H1 (cell line): ENCODE measurements around the gene HECTD4. TPM values are rescaled to one million over a fixed set of nuclear protein-coding genes. Genes with fewer than 3 reads are reported as not detected.

Source experiments
- CTCF ChIA-PET: fragments of 300-600 bp; sonication (Branson Sonifier 250); formaldehyde crosslinking; loops from one replicate; lab custom pipeline; 2021; ENCODE audit not compliant: partially characterized antibody; lab: Charles Lee
- POLR2A ChIA-PET: fragments of 300-600 bp; sonication (Branson Sonifier 250); formaldehyde crosslinking; loops from one replicate; lab custom pipeline; 2021; ENCODE audit warnings: inconsistent platforms; ENCODE audit not compliant: partially characterized antibody; lab: Charles Lee
- DNase-seq, 2 experiments: peaks; one replicate each; pipeline versions ENCODE4 v3.0.0 to v3.0.0-alpha.2; 2010 to 2022; ENCODE audit warnings: low spot score in 2 of 2, low read depth in 1 of 2, mixed read lengths in 1 of 2
- FAIRE-seq: peaks from 2 replicates; lab custom pipeline; 2011; peaks lifted over from hg19 to GRCh38; lab: Jason Lieb, UNC
- H2AFZ ChIP-seq: 2 replicates; pipeline ENCODE4 v1.8.1; 2012; ENCODE audit warnings: low read length, inconsistent platforms
- H2AK5ac ChIP-seq: 2 replicates; pipeline ENCODE4 v1.6.1; 2013; ENCODE audit warnings: low read depth, low read length
- H2BK120ac ChIP-seq: replicated peaks from 2 replicates; pipeline ENCODE3; 2013; ENCODE audit warnings: low read depth, low read length, inconsistent platforms
- H2BK12ac ChIP-seq: 2 replicates; pipeline ENCODE4 v1.6.1; 2013; ENCODE audit warnings: low read depth, low read length
- H2BK15ac ChIP-seq: 2 replicates; pipeline ENCODE4 v1.6.1; 2013; ENCODE audit warnings: low read length
- H2BK20ac ChIP-seq: 2 replicates; pipeline ENCODE4 v1.6.1; 2013; ENCODE audit warnings: low read length
- H2BK5ac ChIP-seq: 2 replicates; pipeline ENCODE4 v1.6.1; 2013; ENCODE audit warnings: low read depth, low read length
- H3K14ac ChIP-seq: 2 replicates; pipeline ENCODE4 v1.6.1; 2013; ENCODE audit warnings: inconsistent platforms; ENCODE audit not compliant: insufficient read length
- H3K18ac ChIP-seq: 2 replicates; pipeline ENCODE4 v1.6.1; 2013; ENCODE audit warnings: low read length; ENCODE audit errors: extremely low read depth
- H3K23ac ChIP-seq: 2 replicates; pipeline ENCODE4 v1.6.1; 2013; ENCODE audit warnings: inconsistent platforms; ENCODE audit not compliant: insufficient read length
- H3K23me2 ChIP-seq: 2 replicates; pipeline ENCODE4 v1.6.1; 2013; ENCODE audit warnings: low read depth, low read length
- H3K27ac ChIP-seq: 2 replicates; pipeline ENCODE4 v1.6.1; 2011; ENCODE audit warnings: low read depth, low read length, inconsistent platforms
- H3K27me3 ChIP-seq, 4 experiments: replicated peaks in 1 of 4; 1 replicate in 1 of 4; 2 replicates in 3 of 4; pipeline versions ENCODE4 v1.6.1 to v1.8.1; 2011 to 2013; ENCODE audit warnings: low read length in 3 of 4, mild to moderate bottlenecking in 3 of 4, inconsistent platforms in 2 of 4, mixed read lengths in 2 of 4, moderate library complexity in 1 of 4; ENCODE audit not compliant: control insufficient read depth in 3 of 4, insufficient read depth in 3 of 4; ENCODE audit errors: extremely low read depth in 1 of 4
- H3K36me3 ChIP-seq, 4 experiments: 2 replicates each; pipeline versions ENCODE4 v1.6.1 to v1.8.1; 2011 to 2013; ENCODE audit warnings: mild to moderate bottlenecking in 4 of 4, low read length in 3 of 4, moderate library complexity in 2 of 4, control low read depth in 1 of 4, inconsistent platforms in 1 of 4; ENCODE audit not compliant: insufficient read depth in 4 of 4, control insufficient read depth in 2 of 4
- H3K4ac ChIP-seq: replicated peaks from 2 replicates; pipeline ENCODE3; 2013; ENCODE audit warnings: low read length, low read depth, mixed read lengths, inconsistent platforms; ENCODE audit not compliant: insufficient read length
- H3K4me1 ChIP-seq, 4 experiments: replicated peaks in 1 of 4; 1 replicate in 1 of 4; 2 replicates in 3 of 4; pipeline versions ENCODE4 v1.6.1 to v1.8.1; 2011 to 2013; ENCODE audit warnings: low read length in 3 of 4, inconsistent platforms in 2 of 4, mixed read lengths in 1 of 4; ENCODE audit not compliant: insufficient read depth in 4 of 4, control insufficient read depth in 3 of 4
- H3K4me2 ChIP-seq, 2 experiments: 2 replicates each; pipeline versions ENCODE4 v1.6.1 to v1.8.1; 2011 to 2013; ENCODE audit warnings: low read depth in 2 of 2, low read length in 2 of 2, control low read depth in 1 of 2, inconsistent platforms in 1 of 2, mild to moderate bottlenecking in 1 of 2; ENCODE audit not compliant: insufficient read depth in 1 of 2
- H3K4me3 ChIP-seq, 4 experiments: fragments of 200-600, 300-600 bp in 1 of 4; sonication (generic), shearing (Covaris generic), sonication (Bioruptor Twin) in 1 of 4; 2 replicates each; pipeline versions ENCODE4 v1.5.1 to v1.8.1; 2011 to 2016; ENCODE audit warnings: low read length in 4 of 4, low read depth in 3 of 4, control low read depth in 2 of 4, inconsistent platforms in 2 of 4, mild to moderate bottlenecking in 2 of 4, mixed read lengths in 1 of 4, moderate library complexity in 1 of 4; ENCODE audit not compliant: insufficient read depth in 2 of 4; ENCODE audit errors: extremely low read depth in 1 of 4
- H3K56ac ChIP-seq: replicated peaks from 2 replicates; pipeline ENCODE3; 2013; ENCODE audit warnings: low read depth, mild to moderate bottlenecking, mixed read lengths, low read length, inconsistent platforms; ENCODE audit not compliant: insufficient read length
- H3K79me1 ChIP-seq: 2 replicates; pipeline ENCODE4 v1.6.1; 2013; ENCODE audit warnings: low read depth, low read length, control low read depth
- H3K79me2 ChIP-seq, 2 experiments: 2 replicates each; pipeline versions ENCODE4 v1.6.1 to v1.8.1; 2012 to 2013; ENCODE audit warnings: low read length in 2 of 2, mild to moderate bottlenecking in 2 of 2, inconsistent platforms in 1 of 2; ENCODE audit not compliant: insufficient read depth in 2 of 2, control insufficient read depth in 1 of 2
- H3K9ac ChIP-seq, 4 experiments: replicated peaks in 1 of 4; 1 replicate in 1 of 4; 2 replicates in 3 of 4; pipeline versions ENCODE4 v1.6.1 to v1.8.1; 2011 to 2013; ENCODE audit warnings: low read depth in 3 of 4, low read length in 3 of 4, control low read depth in 2 of 4, mild to moderate bottlenecking in 2 of 4, moderate library complexity in 2 of 4, inconsistent platforms in 1 of 4; ENCODE audit errors: extremely low read depth in 1 of 4
- H3K9me3 ChIP-seq, 2 experiments: 2 replicates each; pipeline versions ENCODE4 v1.6.1 to v1.8.1; 2012 to 2013; ENCODE audit warnings: mild to moderate bottlenecking in 2 of 2, moderate library complexity in 2 of 2, control low read depth in 1 of 2, inconsistent platforms in 1 of 2, low read depth in 1 of 2, low read length in 1 of 2, mixed read lengths in 1 of 2; ENCODE audit not compliant: insufficient read depth in 2 of 2
- H4K20me1 ChIP-seq, 2 experiments: replicated peaks in 1 of 2; 2 replicates each; pipeline versions ENCODE3 to v1.8.1; 2011 to 2013; ENCODE audit warnings: inconsistent platforms in 2 of 2, low read length in 2 of 2, mild to moderate bottlenecking in 1 of 2; ENCODE audit not compliant: insufficient read depth in 2 of 2, control insufficient read depth in 1 of 2
- H4K5ac ChIP-seq: 2 replicates; pipeline ENCODE4 v1.6.1; 2013; ENCODE audit warnings: low read length, low read depth, mixed read lengths, inconsistent platforms; ENCODE audit not compliant: insufficient read length
- H4K8ac ChIP-seq: 2 replicates; pipeline ENCODE4 v1.8.0; 2013; ENCODE audit warnings: mild to moderate bottlenecking, moderate library complexity, low read length, inconsistent platforms; ENCODE audit not compliant: insufficient read depth; ENCODE audit errors: extremely low read depth
- H4K91ac ChIP-seq: replicated peaks from 2 replicates; pipeline ENCODE3; 2013; ENCODE audit warnings: low read length, mixed read lengths, inconsistent platforms; ENCODE audit not compliant: insufficient read length
- ATF3 ChIP-seq: IDR thresholded peaks from 2 replicates; pipeline ENCODE4 v1.6.1; 2011; ENCODE audit warnings: low read depth, mild to moderate bottlenecking, low read length; ENCODE audit not compliant: insufficient read depth
- CBX5 ChIP-seq: fragments of 300-800, 300-1000 bp; sonication (generic); IDR thresholded peaks from 2 replicates; pipeline ENCODE4 v1.7.1; 2016; ENCODE audit warnings: antibody characterized with exemption, low read length, low read depth
- CREB1 ChIP-seq: IDR thresholded peaks from 2 replicates; pipeline ENCODE4 v1.6.1; 2012; ENCODE audit warnings: inconsistent platforms
- E2F6 ChIP-seq: IDR thresholded peaks from 2 replicates; pipeline ENCODE4 v1.6.1; 2012; ENCODE audit warnings: inconsistent platforms
- RBBP5 ChIP-seq: IDR thresholded peaks from 2 replicates; pipeline ENCODE4 v1.7.1; 2012; ENCODE audit warnings: low read depth, mild to moderate bottlenecking, inconsistent platforms, low read length, moderate library complexity, borderline replicate concordance
- ZNF274 ChIP-seq: IDR thresholded peaks from 2 replicates; pipeline ENCODE4 v1.7.0; 2012; ENCODE audit warnings: low read length, borderline replicate concordance; ENCODE audit errors: extremely low read depth
- WGBS, 2 experiments: shearing (Covaris generic) in 1 of 2; methylation state at CpG; one replicate each; pipeline versions ENCODE4 v1.1.6 to v1.1.7; 2013 to 2015; ENCODE audit warnings: low lambda C conversion rate in 2 of 2, mixed read lengths in 2 of 2, inconsistent platforms in 1 of 2, low coverage in 1 of 2, missing lambda C conversion rate in 1 of 2; ENCODE audit not compliant: insufficient replicate concordance in 2 of 2, insufficient coverage in 1 of 2, insufficient read length in 1 of 2; ENCODE audit errors: extremely low coverage in 1 of 2, missing lambda C conversion rate in 1 of 2; 5-methylcytosine and 5-hydroxymethylcytosine counted together
- polyA plus RNA-seq, 7 experiments: library from polyadenylated mRNA; depleted of rRNA in 3 of 7; stranded (reverse) in 5 of 7; unstranded in 2 of 7; fragments of >200 nt in 5 of 7; fragments of 200-250 nt in 2 of 7; gene quantifications; 1 replicate in 5 of 7; 2 replicates in 1 of 7; 4 replicates in 1 of 7; pipeline versions ENCODE4 v1.2.1 to v1.2.3, GENCODE V29; 2011 to 2013; ENCODE audit warnings: missing spikeins in 2 of 7, mixed read lengths in 2 of 7
- total RNA-seq: library from RNA; stranded (reverse); fragmentation: NEBNext Ultra II Directional; extraction: Animal tissue kit (Norgen Biotek cat#: 25700); gene quantifications from 2 replicates; pipeline ENCODE4 v1.2.1, GENCODE V29; 2021
- TF ChIP-seq, protein P1 (sequence below): IDR thresholded peaks from 2 replicates; pipeline ENCODE4 v1.6.1; 2012; ENCODE audit warnings: inconsistent platforms

Gene HECTD4
- total and polyA plus RNA-seq, 2 of the 8 experiments (the other 6 are each of a cell fraction or from before 2014, with no cell fraction given), result 6.5 to 33.7 TPM

DNA sequence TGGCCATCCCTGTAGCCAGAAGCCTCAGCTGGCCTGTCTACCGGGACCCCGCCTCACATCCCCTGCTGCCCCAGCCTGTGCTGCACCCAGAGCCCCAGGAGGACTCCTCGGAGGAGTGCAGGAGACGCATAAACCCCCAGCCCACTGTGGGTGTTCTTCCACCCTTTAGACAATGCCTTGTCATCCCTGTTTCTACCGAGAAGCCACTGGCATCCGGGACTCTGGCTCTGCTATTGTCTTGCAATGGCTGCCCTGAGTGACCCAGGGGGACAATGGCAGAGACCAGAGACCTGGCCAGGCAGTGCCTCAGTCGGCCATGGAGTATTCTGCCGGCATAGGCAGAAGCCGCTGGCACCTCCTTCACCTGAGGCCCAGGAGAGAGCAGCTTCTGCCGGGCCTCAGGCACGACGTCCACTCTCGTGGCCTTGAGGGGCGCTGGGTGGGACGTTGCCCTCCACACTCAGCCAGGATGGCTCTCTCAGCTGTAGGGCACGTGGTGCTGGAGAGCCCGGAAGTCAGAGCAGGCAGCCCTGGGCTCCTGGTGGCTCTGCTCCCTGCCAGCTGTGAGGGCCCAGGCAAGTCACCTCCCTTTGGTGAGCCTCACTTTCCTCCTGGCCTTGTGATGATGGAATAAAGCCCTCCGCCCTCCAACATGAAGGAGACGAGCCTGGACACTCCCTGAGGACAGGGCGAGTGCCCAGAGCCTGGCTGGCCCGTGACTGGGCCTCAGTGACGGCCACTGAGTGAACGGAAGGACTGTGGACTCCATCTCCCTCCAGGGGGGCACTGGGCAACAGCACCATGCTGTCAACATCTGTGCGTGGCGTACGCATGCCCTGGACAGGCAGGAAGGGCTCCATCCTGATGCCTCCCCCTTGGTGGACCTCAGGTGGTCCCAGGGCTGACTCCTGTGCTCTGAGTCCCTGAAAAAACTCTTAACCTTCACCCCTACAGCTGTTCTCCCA, 215.9 kb downstream of the HECTD4 start:
- Histone ChIP-seq H3K23ac (no peak overlapping the region), H3K4me1 (no peaks in the 10 kb centered on the region; a peak in 1 of 7 replicates), H3K9me3 (no peaks in the 10 kb centered on the region), H4K8ac (peak overlapping the region; percentile 72; the same call in 1 of the 2 replicates), H4K20me1 (no peaks in the 10 kb centered on the region), H2BK15ac (no peak overlapping the region), H2AFZ (no peak overlapping the region), H4K91ac (no peak overlapping the region), H3K18ac (no peak overlapping the region), H3K4ac (no peak overlapping the region), H3K79me1 (no peaks in the 10 kb centered on the region; the same call in 1 of the 2 replicates), H3K23me2 (no peaks in the 10 kb centered on the region), H2BK12ac (no peak overlapping the region), H3K9ac (no peak overlapping the region; a peak in 1 of 7 replicates), H4K5ac (no peak overlapping the region), H3K27me3 (no peaks in the 10 kb centered on the region), H3K27ac (no peak overlapping the region), H3K36me3 (no peaks in the 10 kb centered on the region; a peak in 1 of 8 replicates), H2AK5ac (no peak overlapping the region), H2BK120ac (no peak overlapping the region), H2BK5ac (no peak overlapping the region), H3K4me2 (no peak overlapping the region), H3K56ac (no peak overlapping the region), H3K14ac (no peak overlapping the region), H2BK20ac (0 out of 2 replicates have a peak overlapping the region, but pooled peaks have one; percentile 21), H3K4me3 (no peak overlapping the region), H3K79me2 (no peaks in the 10 kb centered on the region)
- 90% methylated on average over 26 of the region's 26 CpGs; no CpG with 5 or more reads in 1 of the 2 experiments for WGBS, 2 experiments
- TF ChIP-seq CREB1, result no peak
- TF ChIP-seq ZNF274, result no peak
- no peak for TF ChIP-seq RBBP5
- TF ChIP-seq E2F6, result no peak
- TF ChIP-seq, protein P1, sequence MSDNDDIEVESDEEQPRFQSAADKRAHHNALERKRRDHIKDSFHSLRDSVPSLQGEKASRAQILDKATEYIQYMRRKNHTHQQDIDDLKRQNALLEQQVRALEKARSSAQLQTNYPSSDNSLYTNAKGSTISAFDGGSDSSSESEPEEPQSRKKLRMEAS, result no peak
- TF ChIP-seq ATF3, result no peak
- TF ChIP-seq CBX5, result no peak
- CTCF ChIA-PET, result interaction anchor here (0.6 to 1.2 kb wide), 2 partner anchors 30 to 32 kb away, joined by 4 to 5 read pairs; no protein-coding TSS in a partner anchor
- DNase-seq, result no peak
- no peak for FAIRE-seq
- POLR2A ChIA-PET, result interaction anchor here (1.1 kb wide), 1 partner anchor 40 kb away, joined by 4 read pairs; no protein-coding TSS in a partner anchor
